IMR-90 (cell line): ENCODE data around the gene RNF34.

Experiments used
- BHLHE40 ChIP-seq: fragments of 150-350 bp; IDR thresholded peaks from 2 replicates; pipeline ENCODE4 v1.6.1; 2016; ENCODE audit warnings: mild to moderate bottlenecking, low read depth, low read length
- CEBPB ChIP-seq: IDR thresholded peaks from 2 replicates; pipeline ENCODE4 v1.6.1; 2012; ENCODE audit warnings: low read depth, low read length, improper control_type of control experiment
- MAZ ChIP-seq: IDR thresholded peaks from 2 replicates; pipeline ENCODE4 v1.6.1; 2012; ENCODE audit warnings: low read depth, mild to moderate bottlenecking, low read length, improper control_type of control experiment, moderate library complexity, borderline replicate concordance
- POLR2A ChIP-seq: IDR thresholded peaks from 2 replicates; pipeline ENCODE4 v1.6.1; 2012; ENCODE audit warnings: mild to moderate bottlenecking, low read depth, low read length
- SMC3 ChIP-seq: fragments of 150-350 bp; IDR thresholded peaks from 2 replicates; pipeline ENCODE4 v1.6.1; 2016; ENCODE audit warnings: low read depth, mild to moderate bottlenecking, antibody characterized with exemption, low read length, moderate library complexity
- TF ChIP-seq, protein P1 (sequence below): conservative IDR thresholded peaks from 2 replicates; pipeline ENCODE4 v1.5.1; 2012; ENCODE audit warnings: mild to moderate bottlenecking, low read depth, low read length, improper control_type of control experiment

DNA sequence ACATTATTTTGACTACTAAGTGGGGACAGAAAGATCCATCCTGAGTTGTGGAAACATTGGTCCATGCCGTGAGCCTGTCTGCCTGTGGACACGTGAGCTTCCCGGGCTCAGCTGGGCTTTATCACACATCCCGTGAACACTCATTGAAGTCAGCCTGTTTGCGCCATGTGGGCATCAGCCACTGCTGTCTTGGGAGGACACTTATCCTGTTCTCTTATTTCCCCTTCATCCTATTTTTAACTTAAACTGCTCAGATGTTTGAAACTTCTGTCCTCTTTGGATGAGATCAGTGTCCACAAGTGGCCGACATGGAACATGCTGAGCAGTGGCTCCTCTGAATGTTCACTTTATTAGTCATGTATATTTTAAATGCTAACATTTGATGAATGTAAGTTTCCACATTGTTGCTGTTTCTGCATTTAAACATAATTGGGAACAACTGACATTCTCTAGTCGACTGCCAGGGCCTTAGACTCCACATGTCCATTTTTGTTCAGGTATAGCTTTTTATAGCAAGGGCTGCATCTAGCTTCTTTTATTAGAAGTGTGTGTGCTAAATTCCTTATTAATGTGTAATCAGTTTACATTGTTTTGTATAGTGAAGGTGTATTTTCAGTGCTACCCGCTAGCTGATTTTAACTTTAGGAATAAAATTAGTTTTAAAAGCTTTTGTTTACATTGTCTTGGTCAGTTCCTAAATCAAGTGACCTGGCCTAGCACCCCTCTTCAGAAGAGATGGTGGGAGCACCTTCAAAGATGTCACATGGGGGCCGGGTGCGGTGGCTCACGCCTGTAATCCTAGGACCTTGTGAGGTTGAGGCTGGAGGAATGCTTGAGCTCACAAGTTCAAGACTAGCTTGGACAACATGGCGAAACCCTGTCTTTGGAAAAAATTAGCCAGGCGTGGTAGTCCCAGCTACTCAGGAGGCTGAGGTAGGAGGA lies 24.0 kb downstream of the RNF34 start:
- TF ChIP-seq, protein P1, sequence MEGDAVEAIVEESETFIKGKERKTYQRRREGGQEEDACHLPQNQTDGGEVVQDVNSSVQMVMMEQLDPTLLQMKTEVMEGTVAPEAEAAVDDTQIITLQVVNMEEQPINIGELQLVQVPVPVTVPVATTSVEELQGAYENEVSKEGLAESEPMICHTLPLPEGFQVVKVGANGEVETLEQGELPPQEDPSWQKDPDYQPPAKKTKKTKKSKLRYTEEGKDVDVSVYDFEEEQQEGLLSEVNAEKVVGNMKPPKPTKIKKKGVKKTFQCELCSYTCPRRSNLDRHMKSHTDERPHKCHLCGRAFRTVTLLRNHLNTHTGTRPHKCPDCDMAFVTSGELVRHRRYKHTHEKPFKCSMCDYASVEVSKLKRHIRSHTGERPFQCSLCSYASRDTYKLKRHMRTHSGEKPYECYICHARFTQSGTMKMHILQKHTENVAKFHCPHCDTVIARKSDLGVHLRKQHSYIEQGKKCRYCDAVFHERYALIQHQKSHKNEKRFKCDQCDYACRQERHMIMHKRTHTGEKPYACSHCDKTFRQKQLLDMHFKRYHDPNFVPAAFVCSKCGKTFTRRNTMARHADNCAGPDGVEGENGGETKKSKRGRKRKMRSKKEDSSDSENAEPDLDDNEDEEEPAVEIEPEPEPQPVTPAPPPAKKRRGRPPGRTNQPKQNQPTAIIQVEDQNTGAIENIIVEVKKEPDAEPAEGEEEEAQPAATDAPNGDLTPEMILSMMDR, result no peak
- TF ChIP-seq MAZ (no peak), POLR2A (no peak), SMC3 (no peak), BHLHE40 (no peak), CEBPB (no peak)
